Activated CD4-positive, alpha-beta T cell treated with anti-CD3 and anti-CD28 coated beads, Interleukin-2, amount 50 U/mL, for 1 hour (primary cell): ENCODE results near the gene CYP24A1.

Experiments used
- DNase-seq: peaks from one replicate; pipeline ENCODE4 v3.0.0-alpha.2; 2020

The CYP24A1 gene

DNA sequence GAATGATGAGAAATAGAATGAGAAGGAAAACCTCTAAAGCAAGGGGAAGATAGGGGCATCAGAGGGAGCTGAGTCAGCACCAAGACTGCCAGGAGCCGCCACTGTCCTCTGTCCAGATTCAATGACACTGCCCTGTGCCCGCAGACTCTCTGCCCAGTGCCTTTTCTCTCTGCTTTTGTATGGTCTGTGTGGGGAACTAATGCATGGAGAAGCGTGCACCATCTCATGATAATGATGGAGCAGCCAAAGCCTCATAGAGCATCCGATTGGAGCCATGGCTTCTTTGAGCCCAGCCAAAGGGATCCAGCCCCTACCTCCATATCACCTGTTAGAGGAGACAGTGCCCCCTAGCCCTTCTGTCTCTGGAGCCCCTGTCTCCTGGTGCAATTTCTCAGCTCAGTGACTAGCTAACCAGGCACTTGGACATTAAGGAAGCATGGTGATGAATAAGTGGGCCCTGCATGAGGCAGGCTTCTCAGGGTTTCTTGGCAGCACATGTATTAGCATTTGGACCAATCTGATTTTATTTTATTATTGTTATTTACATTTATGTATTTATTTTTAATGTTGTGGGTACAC, 27.6 kb upstream of the CYP24A1 start:
- no peak for DNase-seq

- no peak for DNase-seq
Observed at GRCh38 chr20:54200487-54201267, 26.9 kb upstream of the CYP24A1 start.

- DNase-seq = peak; percentile 66
Observed at GRCh38 chr20:54199721-54200176, 26.0 kb upstream of the CYP24A1 start.

DNA sequence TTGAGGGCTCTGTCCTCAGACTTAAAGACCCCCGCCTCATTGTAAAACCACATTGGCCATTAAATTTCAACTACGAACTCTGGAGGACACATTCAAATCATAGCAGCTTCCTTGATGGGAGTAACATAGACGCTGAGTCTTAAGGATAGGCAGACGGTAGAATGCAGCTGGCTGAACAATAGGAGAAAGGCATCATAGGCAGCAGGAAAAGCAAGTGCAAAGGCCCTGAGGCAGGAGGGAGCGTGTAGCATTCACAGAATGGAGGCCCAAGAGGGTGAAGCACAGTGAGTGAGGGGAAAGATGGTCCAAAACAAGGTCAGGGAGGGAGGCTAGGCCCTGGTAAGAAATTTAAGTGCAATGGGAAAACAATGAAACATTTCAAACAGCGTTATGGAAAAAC, 25.5 kb upstream of the CYP24A1 start:
- DNase-seq = no peak

DNA sequence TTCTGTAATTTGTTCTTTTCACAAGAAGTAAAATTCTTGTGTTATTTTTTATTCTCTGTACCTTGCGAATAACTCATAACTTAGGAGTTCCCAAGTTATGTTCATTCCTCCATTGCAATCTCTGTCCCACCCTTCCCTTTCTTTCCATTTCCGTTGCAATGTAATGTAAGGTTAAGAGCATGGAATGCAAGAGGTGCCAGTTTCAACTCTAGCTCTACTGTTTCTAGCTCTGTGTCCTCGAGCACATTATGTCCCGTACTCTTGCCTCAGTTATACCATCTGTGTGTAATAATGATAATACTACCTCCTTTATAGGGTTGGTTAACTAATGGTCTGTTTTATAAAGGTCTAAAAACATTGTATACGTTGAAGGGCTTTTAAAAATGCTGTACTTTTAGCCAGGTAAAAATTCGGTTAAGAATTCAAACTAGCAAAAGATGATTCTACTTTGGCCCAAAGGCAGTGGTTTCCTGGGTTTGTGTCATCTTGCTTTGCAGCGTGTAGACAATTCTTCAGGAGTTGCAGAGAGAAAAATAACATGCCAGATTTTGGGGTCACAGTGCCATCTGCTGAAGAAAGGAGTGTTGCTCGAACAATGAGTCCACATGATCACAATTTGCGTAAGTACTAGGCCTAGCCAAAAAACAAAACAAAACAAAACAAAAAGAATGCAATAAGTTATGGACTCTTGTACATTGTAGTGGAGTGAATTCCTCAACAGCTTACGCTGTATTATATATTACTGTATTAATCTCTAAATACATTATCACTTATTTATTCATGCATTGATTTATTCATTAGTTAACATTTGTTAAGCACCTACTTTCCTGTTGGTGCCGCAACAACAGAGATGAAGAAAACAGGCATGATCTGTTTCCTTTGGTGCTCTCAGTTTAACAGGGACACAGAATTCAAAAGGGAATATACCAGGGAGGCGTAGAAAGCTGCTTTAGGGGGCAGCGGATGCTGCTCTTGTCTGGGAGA, 24.1 kb upstream of the CYP24A1 start:
- DNase-seq = no peak

DNA sequence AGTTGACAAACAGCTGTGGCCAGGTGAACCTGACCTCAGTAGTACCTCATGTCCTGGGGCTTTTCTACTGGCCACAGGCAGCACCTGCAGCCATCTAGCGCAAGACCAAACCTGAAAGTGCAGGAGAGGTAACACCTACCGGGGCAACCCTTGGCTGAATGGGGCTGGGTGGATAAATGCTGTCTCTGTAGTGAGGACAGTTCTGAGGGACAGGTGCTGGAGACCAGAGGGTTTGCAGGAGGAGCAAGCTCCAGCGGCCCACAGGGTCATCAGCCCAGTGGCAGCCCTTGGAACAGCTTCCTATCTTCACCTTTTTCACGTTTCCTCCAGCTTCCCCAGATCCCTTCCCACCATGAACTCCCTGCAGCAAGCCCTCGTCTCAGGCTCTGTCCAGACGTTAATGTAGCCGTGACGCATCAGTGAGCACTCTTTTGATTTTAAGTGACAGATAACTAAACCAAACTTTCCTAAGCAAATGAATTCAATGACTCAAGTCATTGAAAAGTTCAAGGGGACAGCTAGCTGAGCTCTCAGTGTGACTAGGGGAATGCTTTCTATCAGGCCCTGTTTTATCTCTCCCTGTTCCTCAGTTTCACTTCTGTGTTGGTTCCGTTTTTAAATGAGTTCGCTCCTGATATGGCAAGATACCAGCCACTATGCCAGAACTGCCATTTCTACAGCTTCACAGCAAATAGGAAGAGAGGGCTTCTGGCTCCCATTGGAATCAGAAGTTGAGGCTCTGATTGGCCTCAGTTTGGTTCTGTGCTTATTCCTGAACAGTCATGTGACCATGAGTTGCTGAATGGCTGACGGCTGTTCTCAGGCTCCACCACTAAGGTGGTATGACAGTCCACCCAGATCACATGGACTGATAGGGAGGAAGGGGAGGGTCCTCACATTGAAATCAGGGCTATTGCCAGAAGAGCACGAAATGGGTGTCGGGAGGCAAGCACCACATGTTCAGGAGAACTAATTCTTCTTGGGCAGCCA, 22.0 kb upstream of the CYP24A1 start:
- DNase-seq = no peak

DNA sequence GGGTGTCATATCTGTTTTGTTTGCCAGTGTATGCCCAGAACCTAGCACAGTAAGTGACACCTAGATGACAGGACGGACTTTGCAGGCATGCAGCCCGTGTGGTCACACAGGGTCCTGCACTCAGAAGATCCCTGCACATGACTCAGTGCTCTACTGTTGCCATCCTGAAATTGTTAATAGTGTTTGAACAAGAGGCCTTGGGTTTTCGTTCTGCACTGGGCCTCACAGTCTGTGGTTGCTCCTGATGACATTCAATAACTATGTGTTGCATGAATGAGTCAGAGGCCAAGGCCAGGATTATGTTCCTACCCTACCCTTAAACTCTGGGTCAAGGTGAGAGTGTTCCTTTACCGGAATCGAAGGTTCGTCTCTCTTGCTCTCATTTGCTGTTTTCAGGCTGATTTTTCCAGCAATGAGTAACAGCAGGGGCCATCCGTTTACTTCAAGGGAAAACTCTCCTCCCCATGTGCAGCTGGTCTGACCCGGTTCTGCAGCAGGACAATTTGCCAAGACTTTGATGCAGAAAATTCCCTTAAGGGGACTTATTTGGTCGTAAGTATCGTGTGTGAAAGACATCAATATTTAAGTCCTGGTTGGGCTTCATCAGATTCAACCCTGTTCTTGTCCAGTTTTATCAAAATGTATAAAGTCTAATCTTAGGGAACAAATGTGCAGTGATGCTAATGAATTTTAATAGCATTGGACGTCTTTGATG, 21.1 kb upstream of the CYP24A1 start:
- no peak for DNase-seq

DNA sequence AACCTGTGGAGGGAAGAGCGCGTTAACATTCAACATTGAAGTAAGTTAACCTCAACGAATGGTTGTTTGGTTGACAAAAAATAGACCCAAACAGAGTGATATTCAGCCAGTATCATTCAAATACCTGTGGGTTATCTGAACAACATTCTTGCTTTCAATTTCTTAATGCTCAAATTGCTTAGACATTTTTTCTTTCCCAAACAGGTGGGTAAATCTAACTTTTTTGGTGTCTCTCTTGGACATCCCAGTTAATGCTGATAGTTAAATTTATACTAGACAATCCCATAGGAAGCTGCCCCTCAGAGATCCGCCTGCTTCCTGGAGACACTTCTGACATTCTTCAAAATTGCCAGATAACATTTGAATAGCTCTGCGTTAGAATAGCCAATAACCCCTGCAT, 20.0 kb upstream of the CYP24A1 start:
- no peak for DNase-seq

DNA sequence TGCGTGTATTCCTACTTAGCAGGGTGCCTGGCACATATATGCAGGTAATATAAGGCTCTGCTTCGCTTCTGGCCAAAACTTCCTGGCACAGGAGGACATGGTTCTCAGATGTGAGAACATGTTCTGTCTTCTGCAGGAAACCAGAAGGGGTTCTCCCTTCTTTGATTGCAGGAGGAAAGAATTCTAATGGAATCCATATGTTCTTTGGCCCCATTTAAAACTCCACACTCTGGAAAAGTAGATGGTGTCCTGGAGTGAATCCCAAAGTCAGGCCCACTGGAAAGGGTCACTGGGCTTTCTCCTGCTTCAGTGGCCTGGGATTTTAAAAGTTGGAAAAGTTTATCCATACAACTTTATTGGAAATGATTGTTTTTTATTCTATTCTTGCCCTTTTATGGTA, 16.4 kb upstream of the CYP24A1 start:
- DNase-seq = no peak

DNA sequence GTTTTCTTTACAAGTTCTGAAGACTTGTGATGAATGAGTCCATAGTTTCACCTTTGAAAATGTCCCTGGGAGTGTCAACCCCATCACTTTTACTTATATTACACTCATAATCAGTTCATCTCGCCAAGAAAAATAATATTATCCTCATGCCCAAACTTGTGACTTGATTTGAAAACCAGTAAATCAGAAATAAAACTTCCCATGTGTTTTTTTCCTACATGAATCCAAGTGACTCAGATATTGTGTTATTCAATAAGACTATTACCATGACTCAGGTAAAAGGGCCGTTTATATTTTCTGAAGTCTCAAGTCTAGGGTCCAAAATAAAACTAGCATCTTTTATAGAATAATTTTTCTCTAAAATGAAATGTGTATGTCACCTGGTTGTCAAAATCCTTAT, 15.8 kb upstream of the CYP24A1 start:
- no peak for DNase-seq

GRCh38 chr20:54188132-54188849, 14.5 kb upstream of the CYP24A1 start:
- no peak for DNase-seq

DNA sequence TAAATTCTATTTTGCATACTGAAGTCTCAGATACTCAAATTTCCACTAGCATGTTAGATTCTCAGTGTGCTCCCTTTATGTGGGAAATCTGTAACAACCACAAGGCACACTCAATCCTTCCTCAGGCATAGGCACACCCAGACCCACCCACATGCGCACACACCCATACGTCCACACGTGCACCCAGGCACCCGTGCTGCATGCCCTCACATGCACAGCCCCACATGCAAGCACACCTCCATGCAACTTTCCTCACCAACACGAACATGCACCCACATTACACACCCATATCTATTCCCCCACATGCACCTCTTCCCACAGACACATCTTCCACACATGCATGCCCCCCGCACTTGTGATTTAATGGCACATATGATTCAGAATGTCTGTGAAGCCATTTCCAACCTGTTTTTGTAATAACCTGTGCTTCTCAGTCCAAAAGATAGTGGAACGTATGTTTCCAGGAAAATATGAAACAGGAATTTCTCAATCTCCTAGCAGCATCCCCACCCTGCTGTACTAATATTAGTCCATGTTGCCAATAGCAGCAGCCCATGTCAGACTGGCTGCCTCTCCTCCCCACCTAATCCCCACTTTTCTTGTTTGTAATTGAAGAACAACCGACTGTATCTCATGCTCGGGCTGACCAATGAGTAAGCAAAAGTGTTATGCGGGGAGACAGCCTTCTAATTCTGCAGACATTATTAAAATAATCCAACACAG, 11.3 kb upstream of the CYP24A1 start:
- DNase-seq = no peak

DNA sequence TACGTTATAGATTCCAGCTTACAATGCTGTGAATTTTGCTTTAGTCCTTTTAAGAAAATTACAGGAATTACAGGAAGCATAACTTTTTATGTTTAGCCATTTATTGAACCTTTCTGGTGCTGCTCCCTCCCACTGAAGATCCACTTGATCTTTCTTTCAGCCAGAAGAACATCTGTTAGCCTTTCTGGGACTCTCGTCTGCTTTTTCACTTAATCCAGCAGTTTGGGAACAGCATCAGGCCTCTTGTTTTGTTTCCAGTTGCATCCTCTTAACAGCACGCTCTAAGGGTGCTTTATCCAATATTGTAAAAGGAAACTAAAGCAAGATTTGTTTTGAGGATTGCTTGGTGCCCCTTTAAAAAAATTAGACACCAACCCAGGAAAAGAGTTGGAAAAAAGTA, 10.3 kb upstream of the CYP24A1 start:
- DNase-seq = no peak

DNA sequence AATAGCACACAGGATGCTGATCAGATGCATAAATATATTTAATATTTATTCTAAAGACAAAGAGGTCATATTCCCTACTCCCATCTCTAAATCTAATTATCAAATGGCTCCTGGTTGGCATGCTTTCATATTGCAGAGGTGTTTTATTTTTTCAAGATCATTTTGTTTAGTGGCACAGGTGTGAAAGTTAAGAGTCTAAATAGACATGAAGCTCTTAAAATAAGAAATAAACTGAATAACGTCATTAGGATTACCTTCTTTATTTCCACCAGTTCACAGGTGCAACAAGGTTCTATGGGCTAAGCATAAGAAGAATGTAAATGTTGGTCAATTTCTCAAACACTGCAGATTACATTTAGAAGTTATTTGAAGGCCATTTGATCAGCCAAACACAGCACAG, 7.1 kb upstream of the CYP24A1 start:
- no peak for DNase-seq

- no peak for DNase-seq
Observed at GRCh38 chr20:54179946-54180345, 6.2 kb upstream of the CYP24A1 start.

- no peak for DNase-seq
Observed at GRCh38 chr20:54178256-54178655, 4.5 kb upstream of the CYP24A1 start.

DNA sequence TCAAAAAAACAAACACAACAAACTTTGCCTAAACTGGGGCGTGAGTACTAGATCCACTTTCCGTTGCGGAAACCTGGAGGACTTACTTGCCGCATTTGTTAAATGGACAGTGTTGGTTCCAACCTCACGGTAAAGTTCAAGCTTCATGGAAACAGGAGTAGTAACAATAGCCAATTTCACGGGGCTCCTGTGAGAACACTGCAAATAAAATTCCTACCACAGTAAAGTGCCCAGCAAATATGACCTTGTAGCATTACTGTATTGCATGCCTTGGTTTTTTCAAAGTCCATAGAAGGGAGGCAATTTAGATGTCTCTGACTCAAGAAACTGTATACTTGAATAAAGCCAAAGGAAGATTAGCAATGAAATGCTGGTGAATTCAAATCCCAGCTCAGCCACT, 3.6 kb upstream of the CYP24A1 start:
- DNase-seq = no peak

DNA sequence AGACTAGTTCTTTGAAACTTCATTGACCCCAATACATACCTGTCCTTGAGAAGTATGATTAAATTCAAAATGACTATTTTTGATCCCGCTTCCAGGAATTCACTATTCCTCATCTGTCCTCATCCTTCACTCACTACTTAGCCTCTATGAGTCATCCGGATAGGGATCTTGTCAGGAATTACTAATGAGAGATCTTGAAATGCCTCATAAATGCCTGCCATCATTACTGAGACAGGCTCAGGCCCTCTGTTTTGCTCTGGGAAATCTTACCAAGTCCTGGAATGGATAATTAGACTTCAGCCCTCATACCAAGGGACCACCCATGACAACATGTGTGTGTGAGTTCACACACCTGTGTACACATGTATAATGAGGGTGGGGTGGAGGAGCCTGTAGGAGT, 2.8 kb upstream of the CYP24A1 start:
- no peak for DNase-seq

DNA sequence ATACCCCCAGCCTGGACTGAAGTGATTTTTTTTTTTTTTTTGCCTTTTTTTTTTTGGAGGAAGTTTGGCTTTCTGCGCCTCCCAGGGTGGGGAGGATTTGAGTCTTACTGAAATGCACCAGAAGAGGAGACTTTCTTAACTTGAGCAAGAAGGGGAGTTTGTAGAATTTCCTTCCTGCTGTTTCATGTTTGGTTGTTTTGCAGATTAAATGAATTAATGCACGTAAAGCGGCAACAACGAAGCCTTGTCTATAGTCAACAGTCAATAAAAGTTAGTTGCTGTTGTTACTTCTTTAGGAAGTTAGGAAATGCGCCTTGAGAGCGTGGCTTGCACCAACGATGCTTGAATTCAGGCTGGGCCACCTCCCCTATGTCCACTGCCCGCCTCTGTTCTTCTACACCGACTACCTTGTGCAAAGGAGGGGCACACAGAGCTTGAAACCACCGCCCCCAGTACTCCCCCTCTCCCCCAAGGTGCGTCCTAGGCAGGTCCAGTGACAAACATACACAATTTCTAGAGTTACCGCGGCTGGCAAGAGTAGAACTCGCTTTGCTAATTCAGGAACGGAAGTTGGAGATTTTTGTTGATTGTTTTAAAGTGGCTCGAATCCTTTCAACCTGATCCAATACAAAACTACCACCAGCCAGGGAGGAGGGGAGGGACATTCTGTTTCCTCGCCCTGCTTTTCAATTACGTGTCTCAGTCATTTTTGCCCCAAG, 830 bp upstream of the CYP24A1 start:
- DNase-seq = no peak
